Ectodermal cell (in vitro differentiated cells): ENCODE data around the gene MAP4K3.
"Not testable (repeated sequence)": the region's sequence is repeated elsewhere in the genome, so short reads cannot be mapped to it uniquely, and the experiment has no call there.

ENCODE experiments used
- H3K27ac ChIP-seq: 2 replicates; pipeline ENCODE4 v1.7.0; 2013; ENCODE audit warnings: mild to moderate bottlenecking, low read depth, low read length; ENCODE audit not compliant: insufficient read depth, poor library complexity, severe bottlenecking
- H3K27me3 ChIP-seq: 2 replicates; pipeline ENCODE4 v1.7.0; 2013; ENCODE audit warnings: mild to moderate bottlenecking, low read length; ENCODE audit not compliant: insufficient read depth, control insufficient read depth, poor library complexity, severe bottlenecking
- H3K36me3 ChIP-seq: one replicate; pipeline ENCODE4 v1.7.0; 2013; ENCODE audit warnings: low read length; ENCODE audit not compliant: control insufficient read depth, insufficient read depth
- H3K4me1 ChIP-seq: one replicate; pipeline ENCODE4 v1.7.0; 2013; ENCODE audit warnings: low read length; ENCODE audit not compliant: control insufficient read depth, insufficient read depth
- H3K4me3 ChIP-seq: 2 replicates; pipeline ENCODE4 v1.7.0; 2013; ENCODE audit warnings: low read depth, low read length, control low read depth; ENCODE audit not compliant: insufficient read depth
- H3K9me3 ChIP-seq: 2 replicates; pipeline ENCODE4 v1.7.0; 2013; ENCODE audit warnings: mild to moderate bottlenecking, low read length, moderate library complexity; ENCODE audit not compliant: control insufficient read depth
- WGBS, 2 experiments: methylation state at CpG; one replicate each; pipeline ENCODE4 v1.1.7; 2013; ENCODE audit warnings: missing lambda C conversion rate in 2 of 2; 5-methylcytosine and 5-hydroxymethylcytosine counted together

MAP4K3 gene

DNA sequence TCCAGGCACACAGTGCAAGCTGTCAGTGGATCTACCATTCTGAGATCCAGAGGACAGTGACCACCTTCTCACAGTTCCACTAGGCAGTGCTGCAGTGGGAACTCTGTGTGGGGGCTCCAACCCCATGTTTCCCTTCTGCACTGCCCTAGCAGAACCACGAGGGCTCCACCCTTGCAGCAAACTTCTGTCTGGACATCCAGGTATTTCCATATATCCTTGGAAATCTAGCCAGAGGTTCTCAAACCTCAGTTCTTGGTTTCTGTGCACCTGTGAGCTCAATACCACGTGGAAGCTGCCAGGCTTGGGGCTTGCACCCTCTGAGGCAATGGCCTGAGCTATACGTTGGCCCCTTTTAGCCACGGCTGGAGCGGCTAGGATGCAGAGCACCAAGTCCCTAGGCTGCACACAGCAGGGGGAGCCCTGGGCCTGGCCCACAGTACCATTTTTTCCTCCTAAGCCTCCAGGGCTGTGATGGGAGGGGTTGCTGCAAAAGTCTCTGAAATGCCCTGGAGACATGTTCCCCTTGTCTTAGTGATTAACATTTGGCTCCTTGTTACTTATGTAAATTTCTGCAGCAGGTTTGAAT lies 77.5 kb downstream of the MAP4K3 start:
- H3K36me3 ChIP-seq = peaks cover 13% of the 10 kb centered on the region
- 94 to 96% methylated on average over 5 of the region's 5 CpGs for WGBS, 2 experiments
- no peak overlapping the region for H3K4me3 ChIP-seq

DNA sequence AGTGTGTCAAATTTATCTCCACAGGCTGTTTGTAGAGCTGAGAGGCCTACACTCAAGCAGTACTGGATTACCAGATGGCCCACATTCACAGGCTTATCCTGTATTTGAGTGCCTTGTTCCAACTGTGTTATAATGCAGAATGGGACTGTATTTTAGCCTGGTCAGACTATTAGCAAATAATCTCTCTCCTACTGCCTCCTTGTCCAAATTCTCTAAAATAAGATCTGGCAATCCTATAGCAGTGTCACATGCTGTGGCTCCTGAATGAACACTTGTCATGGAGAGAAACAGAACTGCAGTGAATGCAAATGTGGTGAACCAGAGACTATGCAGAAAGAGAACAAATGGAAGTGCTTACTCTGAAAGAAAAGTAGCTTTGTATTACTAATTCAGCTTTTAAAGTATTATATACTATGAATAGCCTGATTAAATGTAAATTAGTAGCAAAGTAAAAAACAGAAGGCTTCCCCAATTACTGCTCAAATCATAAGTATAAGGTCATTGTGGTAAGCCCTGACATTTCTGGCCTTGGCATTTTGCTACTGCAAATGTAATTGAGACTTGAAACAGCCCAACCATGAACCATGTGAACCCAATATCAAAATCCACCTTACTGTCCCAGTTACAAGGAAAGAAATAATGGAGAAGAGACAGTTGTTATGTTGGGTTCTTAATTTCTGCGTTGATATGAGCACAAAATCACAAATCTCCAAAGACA lies 80.0 kb downstream of the MAP4K3 start:
- WGBS, 2 experiments = no CpG with 5 or more reads among the region's 1 CpG
- H3K4me3 ChIP-seq = no peak overlapping the region
- no peaks in the 10 kb centered on the region for H3K27me3 ChIP-seq
- H3K4me1 ChIP-seq = no peaks in the 10 kb centered on the region
- H3K36me3 ChIP-seq = peaks cover 13% of the 10 kb centered on the region
- H3K27ac ChIP-seq = no peak overlapping the region
- H3K9me3 ChIP-seq = no peaks in the 10 kb centered on the region

More for the DNA sequence above, 77.5 kb downstream of the MAP4K3 start:
- H3K27ac ChIP-seq = no peak overlapping the region
- no peaks in the 10 kb centered on the region for H3K9me3 ChIP-seq
- H3K27me3 ChIP-seq = no peaks in the 10 kb centered on the region
- no peaks in the 10 kb centered on the region for H3K4me1 ChIP-seq

DNA sequence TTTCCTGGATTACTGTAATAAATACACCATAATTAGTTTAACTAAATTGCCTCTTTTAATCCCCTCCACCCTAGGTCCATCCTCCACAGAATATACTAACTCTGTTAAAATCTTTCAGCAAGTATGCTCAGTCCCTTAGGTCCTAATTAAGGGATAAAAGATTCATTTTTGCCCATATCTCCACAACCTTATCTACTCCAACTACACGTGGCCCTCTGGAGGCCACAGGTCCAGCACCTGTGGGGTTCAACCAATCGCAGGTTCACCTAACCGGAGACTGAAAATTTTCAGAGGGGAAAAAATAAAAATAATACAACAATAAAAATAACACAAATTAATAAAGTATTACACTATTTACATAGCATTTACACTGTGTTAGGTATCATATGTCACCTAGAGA lies 86.4 kb downstream of the MAP4K3 start:
- H3K27me3 ChIP-seq = no peaks in the 10 kb centered on the region
- WGBS, 2 experiments = 40 to 50% methylated on average over 1 of the region's 3 CpGs
- no peaks in the 10 kb centered on the region for H3K36me3 ChIP-seq
- no peaks in the 10 kb centered on the region for H3K9me3 ChIP-seq
- no peaks in the 10 kb centered on the region for H3K4me1 ChIP-seq
- H3K27ac ChIP-seq = no peak overlapping the region
- no peak overlapping the region for H3K4me3 ChIP-seq

GRCh38 chr2:39338502-39338901 lies 98.6 kb downstream of the MAP4K3 start:
- H3K4me1 ChIP-seq = peaks cover 5% of the 10 kb centered on the region
- no peaks in the 10 kb centered on the region for H3K36me3 ChIP-seq
- H3K27ac ChIP-seq = no peak overlapping the region
- H3K4me3 ChIP-seq = no peak overlapping the region
- no peaks in the 10 kb centered on the region for H3K9me3 ChIP-seq
- 72 to 88% methylated on average over 2 of the region's 3 CpGs for WGBS, 2 experiments
- no peaks in the 10 kb centered on the region for H3K27me3 ChIP-seq

- no peak overlapping the region for H3K27ac ChIP-seq
- no peaks in the 10 kb centered on the region for H3K36me3 ChIP-seq
- H3K9me3 ChIP-seq = no peaks in the 10 kb centered on the region
- H3K27me3 ChIP-seq = no peaks in the 10 kb centered on the region
- H3K4me3 ChIP-seq = no peak overlapping the region
- WGBS, 2 experiments = 87 to 89% methylated on average over 3 of the region's 3 CpGs
- H3K4me1 ChIP-seq = peaks cover 5% of the 10 kb centered on the region
Measured at GRCh38 chr2:39335930-39336329, 101.2 kb downstream of the MAP4K3 start.

DNA sequence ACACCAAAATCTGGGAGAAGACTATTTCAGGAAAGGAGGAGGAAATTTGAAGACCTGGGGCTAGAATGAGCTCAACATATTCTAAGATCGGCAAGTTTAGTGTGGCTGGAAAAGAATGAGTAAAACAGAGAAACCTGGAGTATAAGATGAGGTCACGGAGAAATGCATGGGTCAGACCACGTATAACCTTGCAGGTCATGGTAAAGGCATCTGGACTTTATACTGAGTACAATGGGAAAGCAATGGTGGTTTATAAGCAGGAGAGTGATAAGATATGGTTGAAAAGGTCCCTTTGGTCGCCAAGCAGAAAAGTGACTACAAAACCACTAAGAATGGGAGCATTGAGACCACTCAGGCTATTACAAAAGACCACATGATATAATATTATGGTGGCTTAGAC lies 102.1 kb downstream of the MAP4K3 start:
- Histone ChIP-seq H3K4me3 (no peak overlapping the region), H3K9me3 (no peaks in the 10 kb centered on the region), H3K36me3 (peaks cover 4% of the 10 kb centered on the region), H3K27me3 (no peaks in the 10 kb centered on the region), H3K27ac (no peak overlapping the region), H3K4me1 (peaks cover 5% of the 10 kb centered on the region)
- 94 to 96% methylated on average over 4 of the region's 4 CpGs for WGBS, 2 experiments

GRCh38 chr2:39334529-39334928 lies 102.6 kb downstream of the MAP4K3 start:
- peaks cover 4% of the 10 kb centered on the region for H3K36me3 ChIP-seq
- H3K27me3 ChIP-seq = no peaks in the 10 kb centered on the region
- no peak overlapping the region for H3K4me3 ChIP-seq
- H3K27ac ChIP-seq = no peak overlapping the region
- H3K4me1 ChIP-seq = peaks cover 3% of the 10 kb centered on the region
- no peaks in the 10 kb centered on the region for H3K9me3 ChIP-seq

GRCh38 chr2:39326644-39327043 lies 110.4 kb downstream of the MAP4K3 start:
- H3K4me1 ChIP-seq = no peaks in the 10 kb centered on the region
- H3K36me3 ChIP-seq = peaks cover 4% of the 10 kb centered on the region
- no peaks in the 10 kb centered on the region for H3K27me3 ChIP-seq
- no peak overlapping the region for H3K27ac ChIP-seq
- whole genome bisulfite sequencing, 2 experiments = 91 to 92% methylated on average over 5 of the region's 5 CpGs
- no peaks in the 10 kb centered on the region for H3K9me3 ChIP-seq
- H3K4me3 ChIP-seq = no peak overlapping the region

- Histone ChIP-seq H3K4me3 (no peak overlapping the region), H3K27ac (no peak overlapping the region), H3K9me3 (no peaks in the 10 kb centered on the region), H3K4me1 (no peaks in the 10 kb centered on the region), H3K27me3 (no peaks in the 10 kb centered on the region), H3K36me3 (peaks cover 4% of the 10 kb centered on the region)
- WGBS, 2 experiments = 100% methylated on average over 1 of the region's 1 CpG
Measured at GRCh38 chr2:39325966-39326365, 111.1 kb downstream of the MAP4K3 start.

GRCh38 chr2:39321056-39322035 lies 115.7 kb downstream of the MAP4K3 start:
- not testable (repeated sequence) for H3K4me3 ChIP-seq, H3K27me3 ChIP-seq, H3K27ac ChIP-seq, H3K9me3 ChIP-seq, H3K4me1 ChIP-seq, H3K36me3 ChIP-seq
- WGBS, 2 experiments = 94 to 95% methylated on average over 7 to 15 of the region's 16 CpGs
